Activated CD8-positive, alpha-beta memory T cell treated with anti-CD3 and anti-CD28 coated beads, Interleukin-2, amount 50 U/mL, for 48 hours (primary cell): ENCODE results near the gene MAML3.

ENCODE experiments used
- DNase-seq: peaks from one replicate; pipeline ENCODE4 v3.0.0-alpha.2; 2020

Gene MAML3

DNA sequence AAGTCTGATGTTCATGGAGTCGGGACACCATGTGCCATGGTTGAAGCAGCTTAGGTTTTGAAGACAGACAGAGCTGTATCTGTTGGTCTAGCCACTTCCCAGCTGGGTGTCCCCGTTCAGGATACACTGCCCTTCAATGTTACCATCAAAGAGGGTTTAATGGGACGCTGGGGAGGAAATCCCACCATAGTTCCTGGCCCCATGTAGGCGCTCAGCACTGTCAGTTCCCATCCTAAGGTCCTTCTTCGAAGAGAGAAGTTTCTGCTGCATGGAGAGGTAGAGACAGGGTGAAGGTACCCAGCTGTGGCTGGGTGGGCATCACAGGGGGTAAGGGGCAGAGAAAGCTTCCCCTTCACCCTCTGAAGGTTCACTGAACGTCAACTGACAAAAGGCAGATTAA lies 484.6 kb downstream of the MAML3 start:
- DNase-seq: no peak

DNA sequence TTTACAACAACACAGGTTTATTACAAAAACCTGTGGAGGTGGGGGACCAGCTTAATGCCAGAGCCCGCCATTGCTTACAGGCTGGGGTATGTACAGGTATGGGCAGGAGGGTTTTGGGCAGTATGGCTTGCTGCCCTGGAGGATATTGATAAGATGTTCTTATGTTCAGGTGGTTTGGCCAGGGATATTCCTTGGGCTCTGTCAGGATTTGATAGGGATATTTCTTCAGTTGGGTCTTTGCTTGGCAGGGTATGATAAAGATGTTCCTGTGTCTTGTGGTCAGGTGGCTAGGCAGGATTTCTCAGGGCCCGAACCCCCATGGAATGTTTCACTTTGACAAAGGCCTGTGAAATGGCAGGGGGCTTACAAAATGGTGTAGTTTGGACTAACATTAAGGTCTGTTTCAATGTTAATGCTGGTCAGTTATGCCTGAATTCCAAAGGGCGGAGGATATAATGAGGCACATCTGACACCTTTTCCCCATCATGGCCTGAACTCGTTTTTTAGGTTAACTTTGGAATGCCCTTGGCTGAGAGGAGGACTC lies 485.3 kb downstream of the MAML3 start:
- no peak for DNase-seq

DNA sequence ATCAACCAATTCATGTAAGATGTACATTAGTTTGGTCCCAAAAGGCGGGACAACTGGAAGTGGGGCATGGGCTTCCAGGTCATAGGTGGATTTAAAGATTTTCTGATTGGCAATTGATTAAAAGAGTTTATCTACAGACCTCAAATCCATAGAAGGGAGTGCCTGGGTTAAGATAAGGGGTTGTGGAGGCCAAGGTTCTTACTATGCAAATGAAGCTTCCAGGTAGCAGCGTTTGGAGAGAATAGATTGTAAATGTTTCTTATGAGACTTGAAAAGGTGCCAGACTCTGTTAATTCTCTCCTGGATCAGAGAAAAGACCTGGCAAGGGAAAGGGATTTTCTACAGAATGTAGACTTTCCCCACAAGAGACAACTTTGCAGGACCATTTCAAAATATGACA lies 485.9 kb downstream of the MAML3 start:
- no peak for DNase-seq
